ENCODE results near the gene SLC17A3. TPM values are rescaled to one million over a fixed set of nuclear protein-coding genes. Genes with fewer than 3 reads are reported as not detected.

SLC17A3 gene
- total and polyA plus RNA-seq, 10 of the 15 experiments (the other 5 are each of a cell fraction or from before 2014, with no cell fraction given): not detected

DNA sequence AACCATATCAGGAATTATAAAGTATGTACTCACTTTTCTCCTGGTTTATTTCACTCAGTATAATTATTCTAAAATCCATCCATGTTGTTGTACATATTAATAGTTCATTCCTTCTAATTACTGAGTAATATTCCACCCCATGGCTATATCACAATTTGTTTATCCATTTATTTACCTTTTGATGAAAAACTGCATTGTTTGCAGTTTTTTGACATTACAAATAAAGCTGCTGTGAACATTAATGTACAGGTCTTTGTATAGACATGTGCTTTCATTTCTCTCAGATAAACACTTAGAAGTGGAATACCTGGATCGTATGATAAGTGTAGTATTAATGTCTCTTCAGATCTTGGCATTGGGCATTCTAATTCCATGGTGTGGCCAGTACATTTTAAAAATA is 4.2 kb downstream of the SLC17A3 start:
- H3K79me2 ChIP-seq (ENCODE audit: control insufficient read depth, insufficient read depth, low read length): no peaks in the 10 kb centered on the region
- intact Hi-C loops (cut with micrococcal nuclease; ENCODE audit: unreplicated experiment) (no loop called here), in situ Hi-C loops (cut with MboI) (no loop called here)
- no peak overlapping the region for H3K4me3 ChIP-seq
- TF ChIP-seq PAX8 (IDR thresholded peaks at IDR 0.05): no peak
- TF ChIP-seq SREBF2 (IDR thresholded peaks at IDR 0.05; ENCODE audit: low read length): no peak
- TF ChIP-seq, protein P1, sequence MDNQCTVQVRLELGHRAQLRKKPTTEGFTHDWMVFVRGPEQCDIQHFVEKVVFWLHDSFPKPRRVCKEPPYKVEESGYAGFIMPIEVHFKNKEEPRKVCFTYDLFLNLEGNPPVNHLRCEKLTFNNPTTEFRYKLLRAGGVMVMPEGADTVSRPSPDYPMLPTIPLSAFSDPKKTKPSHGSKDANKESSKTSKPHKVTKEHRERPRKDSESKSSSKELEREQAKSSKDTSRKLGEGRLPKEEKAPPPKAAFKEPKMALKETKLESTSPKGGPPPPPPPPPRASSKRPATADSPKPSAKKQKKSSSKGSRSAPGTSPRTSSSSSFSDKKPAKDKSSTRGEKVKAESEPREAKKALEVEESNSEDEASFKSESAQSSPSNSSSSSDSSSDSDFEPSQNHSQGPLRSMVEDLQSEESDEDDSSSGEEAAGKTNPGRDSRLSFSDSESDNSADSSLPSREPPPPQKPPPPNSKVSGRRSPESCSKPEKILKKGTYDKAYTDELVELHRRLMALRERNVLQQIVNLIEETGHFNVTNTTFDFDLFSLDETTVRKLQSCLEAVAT (IDR thresholded peaks at IDR 0.05): no peak
- TF ChIP-seq, protein P2, sequence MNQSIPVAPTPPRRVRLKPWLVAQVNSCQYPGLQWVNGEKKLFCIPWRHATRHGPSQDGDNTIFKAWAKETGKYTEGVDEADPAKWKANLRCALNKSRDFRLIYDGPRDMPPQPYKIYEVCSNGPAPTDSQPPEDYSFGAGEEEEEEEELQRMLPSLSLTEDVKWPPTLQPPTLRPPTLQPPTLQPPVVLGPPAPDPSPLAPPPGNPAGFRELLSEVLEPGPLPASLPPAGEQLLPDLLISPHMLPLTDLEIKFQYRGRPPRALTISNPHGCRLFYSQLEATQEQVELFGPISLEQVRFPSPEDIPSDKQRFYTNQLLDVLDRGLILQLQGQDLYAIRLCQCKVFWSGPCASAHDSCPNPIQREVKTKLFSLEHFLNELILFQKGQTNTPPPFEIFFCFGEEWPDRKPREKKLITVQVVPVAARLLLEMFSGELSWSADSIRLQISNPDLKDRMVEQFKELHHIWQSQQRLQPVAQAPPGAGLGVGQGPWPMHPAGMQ (IDR thresholded peaks at IDR 0.05; ENCODE audit: borderline replicate concordance): no peak
- no peak for TF ChIP-seq NFYA (IDR thresholded peaks at IDR 0.05; ENCODE audit: borderline replicate concordance, low read depth, low read length)
- TF ChIP-seq, protein P3, sequence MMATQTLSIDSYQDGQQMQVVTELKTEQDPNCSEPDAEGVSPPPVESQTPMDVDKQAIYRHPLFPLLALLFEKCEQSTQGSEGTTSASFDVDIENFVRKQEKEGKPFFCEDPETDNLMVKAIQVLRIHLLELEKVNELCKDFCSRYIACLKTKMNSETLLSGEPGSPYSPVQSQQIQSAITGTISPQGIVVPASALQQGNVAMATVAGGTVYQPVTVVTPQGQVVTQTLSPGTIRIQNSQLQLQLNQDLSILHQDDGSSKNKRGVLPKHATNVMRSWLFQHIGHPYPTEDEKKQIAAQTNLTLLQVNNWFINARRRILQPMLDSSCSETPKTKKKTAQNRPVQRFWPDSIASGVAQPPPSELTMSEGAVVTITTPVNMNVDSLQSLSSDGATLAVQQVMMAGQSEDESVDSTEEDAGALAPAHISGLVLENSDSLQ (IDR thresholded peaks at IDR 0.05): no peak
- TF ChIP-seq FOXK2 (IDR thresholded peaks at IDR 0.05): no peak
- TF ChIP-seq, protein P4, sequence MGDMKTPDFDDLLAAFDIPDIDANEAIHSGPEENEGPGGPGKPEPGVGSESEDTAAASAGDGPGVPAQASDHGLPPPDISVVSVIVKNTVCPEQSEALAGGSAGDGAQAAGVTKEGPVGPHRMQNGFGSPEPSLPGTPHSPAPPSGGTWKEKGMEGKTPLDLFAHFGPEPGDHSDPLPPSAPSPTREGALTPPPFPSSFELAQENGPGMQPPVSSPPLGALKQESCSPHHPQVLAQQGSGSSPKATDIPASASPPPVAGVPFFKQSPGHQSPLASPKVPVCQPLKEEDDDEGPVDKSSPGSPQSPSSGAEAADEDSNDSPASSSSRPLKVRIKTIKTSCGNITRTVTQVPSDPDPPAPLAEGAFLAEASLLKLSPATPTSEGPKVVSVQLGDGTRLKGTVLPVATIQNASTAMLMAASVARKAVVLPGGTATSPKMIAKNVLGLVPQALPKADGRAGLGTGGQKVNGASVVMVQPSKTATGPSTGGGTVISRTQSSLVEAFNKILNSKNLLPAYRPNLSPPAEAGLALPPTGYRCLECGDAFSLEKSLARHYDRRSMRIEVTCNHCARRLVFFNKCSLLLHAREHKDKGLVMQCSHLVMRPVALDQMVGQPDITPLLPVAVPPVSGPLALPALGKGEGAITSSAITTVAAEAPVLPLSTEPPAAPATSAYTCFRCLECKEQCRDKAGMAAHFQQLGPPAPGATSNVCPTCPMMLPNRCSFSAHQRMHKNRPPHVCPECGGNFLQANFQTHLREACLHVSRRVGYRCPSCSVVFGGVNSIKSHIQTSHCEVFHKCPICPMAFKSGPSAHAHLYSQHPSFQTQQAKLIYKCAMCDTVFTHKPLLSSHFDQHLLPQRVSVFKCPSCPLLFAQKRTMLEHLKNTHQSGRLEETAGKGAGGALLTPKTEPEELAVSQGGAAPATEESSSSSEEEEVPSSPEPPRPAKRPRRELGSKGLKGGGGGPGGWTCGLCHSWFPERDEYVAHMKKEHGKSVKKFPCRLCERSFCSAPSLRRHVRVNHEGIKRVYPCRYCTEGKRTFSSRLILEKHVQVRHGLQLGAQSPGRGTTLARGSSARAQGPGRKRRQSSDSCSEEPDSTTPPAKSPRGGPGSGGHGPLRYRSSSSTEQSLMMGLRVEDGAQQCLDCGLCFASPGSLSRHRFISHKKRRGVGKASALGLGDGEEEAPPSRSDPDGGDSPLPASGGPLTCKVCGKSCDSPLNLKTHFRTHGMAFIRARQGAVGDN (IDR thresholded peaks at IDR 0.05): no peak
- SMC1A ChIA-PET (ENCODE audit: uncharacterized antibody, unreplicated experiment): no interaction called here
- peaks cover 0 to 3% of the 10 kb centered on the region in 2 experiments; a peak in 2 of 4 replicates for H3K27me3 ChIP-seq (replicated peaks in 1 of 2; ENCODE audit: control insufficient read depth in 2 of 2, insufficient read depth in 2 of 2, low read length in 1 of 2)
- no peaks in the 10 kb centered on the region for H3K36me3 ChIP-seq (ENCODE audit: control insufficient read depth in 2 of 2, insufficient read depth in 2 of 2, low read length in 1 of 2)
- no peak for DNase-seq (ENCODE audit: low read depth, low spot score)
- RAD21 ChIA-PET (ENCODE audit: unreplicated experiment): no interaction called here
- no peak overlapping the region for H3K4me2 ChIP-seq (ENCODE audit: control insufficient read depth, insufficient read depth)
- no peak for FAIRE-seq
- CTCF ChIA-PET: no interaction called here
- 5% methylated on average over 1 of the region's 1 CpG for WGBS (ENCODE audit: insufficient coverage, insufficient replicate concordance, low lambda C conversion rate, missing lambda C conversion rate)
- no peaks in the 10 kb centered on the region for H4K20me1 ChIP-seq (ENCODE audit: control insufficient read depth, insufficient read depth)
- H2AFZ ChIP-seq (ENCODE audit: control insufficient read depth, low read depth, low read length): no peak overlapping the region
- POLR2A ChIA-PET: no interaction called here
- H3K9ac ChIP-seq (ENCODE audit: control insufficient read depth, insufficient read depth, low read length): no peak overlapping the region
- no peaks in the 10 kb centered on the region for H3K9me3 ChIP-seq (replicated peaks; ENCODE audit: control insufficient read depth, insufficient read depth, low read length)
- BruUV-seq (replicated peaks): no TSS peak
- no peak overlapping the region for H3K27ac ChIP-seq (ENCODE audit: control insufficient read depth, insufficient read depth)
- ATAC-seq: no peak
- H3K4me1 ChIP-seq (ENCODE audit: control insufficient read depth, insufficient read depth, low read length): no peaks in the 10 kb centered on the region
